ENCODE data around the gene PHF2. TPM values are rescaled to one million over a fixed set of nuclear protein-coding genes. Genes with fewer than 3 reads are reported as not detected.

PHF2 gene
- total RNA-seq, 1 experiment from 2014 or later = 17.4 TPM

GRCh38 chr9:93636172-93636661 is 59.8 kb downstream of the PHF2 start:
- no peaks in the 10 kb centered on the region for H4K20me1 ChIP-seq (ENCODE audit: control insufficient read depth, insufficient read depth, insufficient read length)
- TF ChIP-seq, protein P1, sequence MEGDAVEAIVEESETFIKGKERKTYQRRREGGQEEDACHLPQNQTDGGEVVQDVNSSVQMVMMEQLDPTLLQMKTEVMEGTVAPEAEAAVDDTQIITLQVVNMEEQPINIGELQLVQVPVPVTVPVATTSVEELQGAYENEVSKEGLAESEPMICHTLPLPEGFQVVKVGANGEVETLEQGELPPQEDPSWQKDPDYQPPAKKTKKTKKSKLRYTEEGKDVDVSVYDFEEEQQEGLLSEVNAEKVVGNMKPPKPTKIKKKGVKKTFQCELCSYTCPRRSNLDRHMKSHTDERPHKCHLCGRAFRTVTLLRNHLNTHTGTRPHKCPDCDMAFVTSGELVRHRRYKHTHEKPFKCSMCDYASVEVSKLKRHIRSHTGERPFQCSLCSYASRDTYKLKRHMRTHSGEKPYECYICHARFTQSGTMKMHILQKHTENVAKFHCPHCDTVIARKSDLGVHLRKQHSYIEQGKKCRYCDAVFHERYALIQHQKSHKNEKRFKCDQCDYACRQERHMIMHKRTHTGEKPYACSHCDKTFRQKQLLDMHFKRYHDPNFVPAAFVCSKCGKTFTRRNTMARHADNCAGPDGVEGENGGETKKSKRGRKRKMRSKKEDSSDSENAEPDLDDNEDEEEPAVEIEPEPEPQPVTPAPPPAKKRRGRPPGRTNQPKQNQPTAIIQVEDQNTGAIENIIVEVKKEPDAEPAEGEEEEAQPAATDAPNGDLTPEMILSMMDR (conservative IDR thresholded peaks at IDR 0.05) = no peak
- H3K4me3 Mint-ChIP-seq = no peak overlapping the region
- no peak overlapping the region for H2AK5ac ChIP-seq (ENCODE audit: insufficient read length, low read length)
- H3K79me1 ChIP-seq (ENCODE audit: insufficient read depth, low read depth, low read length, poor library complexity, severe bottlenecking) = no peaks in the 10 kb centered on the region
- no peaks in the 10 kb centered on the region for H3K9me3 ChIP-seq (ENCODE audit: control insufficient read depth, low read depth, low read length)
- no peak overlapping the region for H2BK15ac ChIP-seq (ENCODE audit: low read depth, low read length)
- no peak overlapping the region for H2AFZ ChIP-seq (ENCODE audit: low read length)
- no peak overlapping the region for H3K27ac ChIP-seq (ENCODE audit: insufficient read length, low read depth, low read length)
- no peaks in the 10 kb centered on the region for H3K79me2 ChIP-seq (ENCODE audit: insufficient read depth, low read length)
- H3K36me3 Mint-ChIP-seq (ENCODE audit: insufficient read depth in 1 of 3, low read depth in 3 of 3) = peaks cover 34 to 45% (median 43%) of the 10 kb centered on the region in 3 experiments
- H4K5ac ChIP-seq (ENCODE audit: insufficient read length, low read depth, low read length) = no peak overlapping the region
- H2BK20ac ChIP-seq (ENCODE audit: low read depth, low read length, poor library complexity, severe bottlenecking) = no peak overlapping the region
- no peak overlapping the region for H3T11ph ChIP-seq (ENCODE audit: low read length)
- H3K18ac ChIP-seq (ENCODE audit: insufficient read length, low read depth, low read length) = no peak overlapping the region
- no peak overlapping the region for H3K56ac ChIP-seq (ENCODE audit: insufficient read length, low read depth, low read length)
- H2BK120ac ChIP-seq (ENCODE audit: low read depth, low read length, poor library complexity, severe bottlenecking) = no peak overlapping the region
- no peak overlapping the region for H3K4me2 ChIP-seq (ENCODE audit: insufficient read depth, insufficient read length, low read length)
- no peak for DNase-seq
- no peaks in the 10 kb centered on the region for H3K4me1 ChIP-seq (ENCODE audit: insufficient read depth, low read length)
- WGBS (ENCODE audit: extremely low coverage, insufficient read length, low lambda C conversion rate) = no CpG with 5 or more reads among the region's 15 CpGs
- no peak overlapping the region for H3K9ac ChIP-seq (ENCODE audit: extremely low read depth, insufficient read length, low read length)
- no peak overlapping the region for H2BK12ac ChIP-seq (ENCODE audit: insufficient read length, low read depth, low read length)
- no peak overlapping the region for H2BK5ac ChIP-seq (ENCODE audit: insufficient read length, low read length)
- H3K4me1 Mint-ChIP-seq = peaks cover 0 to 3% of the 10 kb centered on the region in 2 experiments; a peak in 1 of 4 replicates
- no peak overlapping the region for H4K91ac ChIP-seq (ENCODE audit: insufficient read length, low read depth, low read length)
- no peak overlapping the region for H3K4ac ChIP-seq (ENCODE audit: low read depth, low read length)
- H3K23me2 ChIP-seq (ENCODE audit: insufficient read length, low read depth, low read length, poor library complexity, severe bottlenecking) = no peaks in the 10 kb centered on the region
- H3K23ac ChIP-seq (ENCODE audit: insufficient read length, low read depth, low read length) = no peak overlapping the region
- no peak overlapping the region for H4K8ac ChIP-seq (replicated peaks; ENCODE audit: insufficient read length, low read depth, low read length)
- no peak overlapping the region for H3K14ac ChIP-seq (ENCODE audit: insufficient read depth, low read length)
- H3K27me3 ChIP-seq (ENCODE audit: insufficient read depth, low read length) = no peaks in the 10 kb centered on the region
- H3K27ac Mint-ChIP-seq = peak overlapping the region in 1 of 3 experiments; percentile 74; a peak in 1 of 7 replicates
- no peaks in the 10 kb centered on the region for H3K27me3 Mint-ChIP-seq (ENCODE audit: low read depth)
- peaks cover 13 to 14% of the 10 kb centered on the region in 2 experiments for H3K9me3 Mint-ChIP-seq

Data from H9 (cell line).